Stimulated activated CD4-positive, alpha-beta T cell treated with anti-CD3 and anti-CD28 coated beads, Interleukin-4, amount 100 ng/mL, for 24 hours (primary cell): Measurements from ENCODE around the gene PDE8A.
A peak's percentile ranks its signal among the peaks of the same experiment; 100 is the strongest.
"Not testable (repeated sequence)": the region's sequence is repeated elsewhere in the genome, so short reads cannot be mapped to it uniquely, and the experiment has no call there.

Source experiments
- DNase-seq: peaks from one replicate; pipeline ENCODE4 v3.0.0-alpha.2; 2020

PDE8A gene

GRCh38 chr15:84992157-84992944 lies 10.7 kb downstream of the PDE8A start:
- peak; percentile 58 for DNase-seq

DNA sequence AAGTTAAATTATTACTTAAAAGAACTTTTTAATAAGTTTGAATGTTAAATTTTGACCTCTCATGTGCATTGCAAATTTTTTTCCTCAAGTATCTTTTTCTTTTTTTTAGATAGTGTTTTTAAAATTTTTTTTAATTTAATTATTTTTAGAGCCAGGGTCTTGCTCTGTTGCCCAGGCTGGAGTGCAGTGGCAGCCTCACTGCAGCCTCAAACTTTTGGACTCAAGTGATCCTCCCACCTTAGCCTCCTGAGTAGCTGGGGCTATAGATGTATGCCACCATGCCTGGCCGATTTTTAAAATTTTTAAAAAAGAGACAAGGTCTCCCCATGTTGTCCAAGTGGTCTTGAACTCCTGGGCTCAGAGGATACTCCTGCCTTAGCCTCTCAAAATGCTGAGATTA lies 14.4 kb downstream of the PDE8A start:
- no peak for DNase-seq

GRCh38 chr15:84996714-84997113 lies 15.1 kb downstream of the PDE8A start:
- DNase-seq, result not testable (repeated sequence)

DNA sequence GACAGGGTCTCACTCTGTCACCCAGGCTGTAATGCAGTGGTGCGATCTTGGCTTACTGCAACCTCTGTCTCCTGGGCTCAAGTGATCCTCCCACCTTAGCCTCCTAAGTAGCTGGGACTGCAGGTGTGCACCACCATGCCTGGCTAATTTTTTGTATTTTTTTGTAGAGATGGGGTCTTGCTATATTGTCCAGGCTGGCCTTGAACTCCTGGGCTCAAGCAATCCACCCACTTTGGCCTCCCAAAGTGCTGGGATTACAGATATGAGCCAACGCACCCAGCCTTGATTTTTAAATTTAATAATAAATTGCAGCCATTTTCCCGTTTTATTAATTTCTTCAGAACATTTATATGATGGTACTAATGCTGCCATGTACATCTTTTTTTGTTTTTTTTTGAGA lies 15.6 kb downstream of the PDE8A start:
- DNase-seq, result not testable (repeated sequence)

DNA sequence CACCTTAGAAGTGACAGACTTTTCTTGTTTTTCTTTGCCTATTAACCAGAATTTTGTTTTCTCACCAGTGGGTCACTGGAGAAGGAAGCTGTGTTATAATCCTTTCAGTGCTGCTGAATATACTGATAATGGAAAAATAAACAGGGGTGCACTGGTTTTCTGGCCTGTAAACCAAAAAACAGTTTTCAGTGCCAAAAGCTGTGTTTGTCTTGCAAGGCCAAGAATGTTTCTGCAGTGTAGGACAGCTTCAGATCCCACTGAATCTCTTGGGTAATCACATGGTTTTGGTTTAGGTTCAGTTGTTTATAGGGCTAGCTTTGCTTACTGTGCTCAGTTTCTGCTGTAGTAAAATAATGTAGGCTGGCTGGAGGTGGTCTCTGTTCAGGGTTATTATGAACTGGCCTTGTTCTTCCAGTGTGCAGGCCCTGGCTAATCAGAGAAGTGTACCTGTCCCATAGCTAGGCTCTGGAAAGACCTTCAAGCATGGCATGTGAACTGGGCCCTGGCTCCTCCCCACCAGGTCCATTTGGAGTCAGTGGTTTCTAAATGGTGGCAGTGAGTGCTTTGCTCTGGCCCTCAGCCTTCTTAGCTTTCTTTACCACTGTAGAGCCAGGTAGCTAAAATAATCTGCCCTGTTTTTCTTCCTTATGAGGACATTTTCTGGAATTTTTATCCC lies 18.7 kb downstream of the PDE8A start:
- DNase-seq, result no peak

DNA sequence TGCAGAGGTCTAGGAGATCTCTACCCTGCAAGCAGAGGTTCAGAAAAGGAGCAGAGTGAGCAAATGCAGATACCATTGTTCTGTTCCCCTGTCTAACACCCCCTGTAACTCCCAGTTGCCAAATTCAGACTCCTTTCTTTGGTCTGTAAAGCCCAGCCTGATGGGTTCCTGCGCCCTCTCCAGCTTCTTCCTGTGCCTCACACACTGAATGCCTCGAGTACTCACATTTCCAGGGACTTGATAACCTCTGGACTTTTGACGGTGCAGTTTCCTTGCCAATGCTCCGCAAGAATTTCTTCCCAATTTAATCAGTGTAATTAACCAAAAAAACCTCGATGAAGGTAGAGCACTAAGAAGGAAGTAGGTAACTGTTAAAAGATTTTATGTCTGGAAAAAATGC lies 19.3 kb downstream of the PDE8A start:
- DNase-seq, result no peak

DNA sequence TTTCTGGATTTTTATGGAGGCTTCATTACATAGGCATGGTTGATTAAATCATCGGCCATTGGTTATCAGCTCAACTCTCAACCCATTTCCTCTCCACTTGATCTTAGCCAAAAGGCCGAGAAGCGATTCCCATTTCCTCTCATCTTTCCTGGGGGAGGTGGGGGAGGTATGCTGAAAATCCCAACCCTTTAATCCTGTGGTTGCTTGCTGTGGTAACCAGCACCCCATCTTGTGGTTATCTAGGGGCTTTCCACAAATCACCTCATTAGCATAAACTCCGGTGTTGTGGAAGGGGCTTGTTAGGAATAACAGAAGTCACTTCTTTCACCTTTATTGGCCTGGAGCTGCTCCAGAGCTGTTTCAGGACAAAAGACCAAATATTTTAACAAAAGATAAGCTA lies 20.9 kb downstream of the PDE8A start:
- DNase-seq, result no peak

- no peak for DNase-seq
Observed at GRCh38 chr15:85003593-85004312, 22.1 kb downstream of the PDE8A start.

- no peak for DNase-seq
Observed at GRCh38 chr15:85004550-85004949, 22.9 kb downstream of the PDE8A start.

DNA sequence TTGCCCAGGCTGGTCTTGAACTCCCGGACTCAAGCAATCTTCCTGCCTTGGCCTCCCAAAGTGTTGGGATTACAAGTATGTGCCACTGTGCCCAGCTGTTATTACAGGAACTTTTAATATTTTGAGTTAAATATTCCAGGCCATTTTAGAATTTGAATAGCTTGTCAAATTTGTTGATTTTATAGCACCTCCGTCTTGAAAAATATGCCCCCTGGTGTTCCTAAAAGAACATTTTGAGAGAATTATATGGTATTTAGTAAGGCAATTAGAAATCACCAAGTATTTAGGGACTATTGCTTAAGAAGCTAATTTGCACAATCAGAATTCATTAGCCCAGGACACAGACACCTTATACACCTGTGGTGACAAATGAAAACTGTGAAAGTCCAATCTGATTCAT lies 23.7 kb downstream of the PDE8A start:
- no peak for DNase-seq

- no peak for DNase-seq
Observed at GRCh38 chr15:85005746-85006145, 24.1 kb downstream of the PDE8A start.

DNA sequence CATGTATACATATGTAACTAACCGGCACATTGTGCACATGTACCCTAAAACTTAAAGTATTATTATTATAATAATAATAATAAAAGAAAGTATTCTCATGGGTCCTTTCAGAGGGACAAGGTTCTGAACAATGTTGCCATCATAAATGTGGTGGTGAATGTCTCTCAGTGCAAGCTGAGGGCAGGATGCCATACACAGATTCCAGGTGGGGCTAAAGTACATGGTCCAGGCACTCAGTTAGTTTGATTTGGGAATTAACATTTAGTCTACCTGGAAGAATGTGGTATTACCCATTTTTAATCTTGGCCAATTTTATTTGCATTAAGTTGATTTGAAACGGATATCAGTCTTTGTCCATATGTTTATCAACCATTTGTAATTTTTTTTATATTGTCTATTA lies 24.5 kb downstream of the PDE8A start:
- no peak for DNase-seq

DNA sequence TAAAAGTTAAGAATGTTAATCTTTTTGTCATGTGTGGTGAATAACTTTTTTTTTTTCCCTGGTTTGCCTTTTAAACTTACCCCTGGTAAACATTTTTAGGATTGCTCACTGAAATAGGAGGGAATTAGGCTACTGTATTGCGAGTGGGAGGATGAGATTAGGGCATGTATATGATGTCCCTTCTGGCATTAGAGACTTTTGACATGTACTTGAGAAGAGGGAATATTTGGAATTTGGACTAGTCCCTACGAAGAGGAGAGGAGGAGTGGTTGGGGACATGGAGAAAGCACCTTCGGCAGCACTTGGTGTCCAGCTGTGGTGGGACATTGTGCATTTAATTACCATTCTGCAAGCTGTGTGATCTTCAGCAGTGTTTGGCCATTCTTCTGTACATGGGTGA lies 25.0 kb downstream of the PDE8A start:
- no peak for DNase-seq

DNA sequence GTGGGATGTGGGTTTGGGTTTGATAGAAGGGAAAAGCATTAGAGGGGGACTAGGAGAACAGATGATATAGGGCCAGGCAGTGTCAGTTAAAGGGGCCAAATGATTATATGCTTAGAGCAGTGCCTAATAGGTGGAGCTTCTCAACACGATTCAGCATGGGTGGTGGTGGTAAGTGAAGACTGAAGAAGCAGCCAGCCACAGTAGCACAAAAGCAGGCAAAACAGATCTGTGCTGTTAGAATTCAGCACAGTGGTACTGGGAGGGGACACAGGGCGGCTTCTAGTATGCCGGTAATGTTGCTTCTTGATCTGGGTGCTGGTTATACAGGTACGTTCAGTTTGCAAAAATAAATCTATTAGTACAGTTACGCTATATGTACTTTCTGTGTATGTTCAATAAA lies 25.5 kb downstream of the PDE8A start:
- DNase-seq, result no peak

- DNase-seq, result no peak
Observed at GRCh38 chr15:85007741-85008397, 26.2 kb downstream of the PDE8A start.

DNA sequence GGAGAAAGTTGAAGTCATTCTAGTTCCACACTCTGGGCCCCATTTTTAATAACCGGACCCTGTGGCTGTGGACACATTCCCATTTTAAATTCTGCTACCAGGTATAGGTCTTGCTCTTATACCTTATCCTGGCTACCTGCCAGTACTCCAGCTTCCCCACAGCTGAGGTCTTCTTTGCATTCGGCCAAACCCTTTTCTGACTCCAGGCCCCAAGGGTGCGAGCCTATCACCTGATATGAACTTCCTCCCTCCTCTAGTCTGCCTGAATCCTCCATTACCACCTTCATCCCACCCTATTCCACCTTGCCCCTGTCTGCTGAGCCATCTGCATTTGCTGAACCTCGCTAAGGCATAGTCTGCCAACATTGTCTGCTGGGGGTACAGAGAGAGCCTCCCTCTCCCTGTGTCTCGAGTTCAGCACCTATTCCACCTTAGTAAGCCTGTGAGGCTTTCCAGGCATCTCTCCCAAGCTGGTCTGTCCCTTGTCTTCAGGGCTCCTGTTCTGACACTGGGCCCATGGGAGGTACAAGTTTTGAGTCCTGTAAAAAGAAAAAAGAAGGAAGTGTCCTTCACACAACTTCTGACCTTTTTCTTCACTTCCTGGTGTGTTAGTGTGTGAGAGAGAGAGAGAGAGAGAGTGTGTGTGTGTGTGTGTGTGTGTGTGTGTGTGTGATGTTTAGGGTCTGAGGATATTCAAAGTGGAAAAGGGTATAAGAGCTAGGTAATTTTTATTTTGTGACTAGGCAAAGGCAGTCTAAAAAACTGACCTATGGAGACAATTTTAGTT lies 27.0 kb downstream of the PDE8A start:
- no peak for DNase-seq

DNA sequence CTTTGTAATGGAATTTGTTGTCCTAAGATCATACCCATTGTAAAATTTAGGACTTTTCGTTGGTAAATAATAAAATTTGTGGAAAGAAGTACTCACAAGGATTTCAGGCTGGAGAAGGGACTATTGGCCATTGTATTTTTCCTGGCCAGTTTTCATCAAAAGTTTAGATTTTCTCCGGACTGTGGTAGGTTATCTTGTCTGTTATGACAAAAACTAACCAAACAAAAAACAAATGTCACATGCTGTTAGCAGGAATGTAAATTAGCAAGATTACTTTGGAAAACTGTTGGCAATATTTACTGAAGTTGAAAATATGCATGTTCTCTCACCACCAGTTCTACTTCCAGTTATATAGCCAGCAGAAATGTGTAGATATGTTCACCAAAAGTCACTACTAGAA lies 27.8 kb downstream of the PDE8A start:
- no peak for DNase-seq

DNA sequence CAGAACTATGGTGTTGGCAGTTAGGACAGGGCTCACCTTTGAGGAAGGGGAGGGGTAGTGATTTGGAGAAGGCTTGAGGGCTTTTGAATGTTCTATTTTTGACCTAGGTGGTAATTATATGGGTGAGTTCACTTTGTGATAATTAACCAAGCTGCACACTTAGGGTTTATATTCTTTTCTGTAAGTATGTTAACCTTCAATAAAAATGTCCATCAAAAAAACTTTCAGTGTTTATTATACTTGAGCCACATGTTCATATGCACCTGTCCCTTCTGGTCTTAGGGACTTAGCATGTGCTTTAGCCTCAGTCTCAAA lies 28.4 kb downstream of the PDE8A start:
- no peak for DNase-seq

DNA sequence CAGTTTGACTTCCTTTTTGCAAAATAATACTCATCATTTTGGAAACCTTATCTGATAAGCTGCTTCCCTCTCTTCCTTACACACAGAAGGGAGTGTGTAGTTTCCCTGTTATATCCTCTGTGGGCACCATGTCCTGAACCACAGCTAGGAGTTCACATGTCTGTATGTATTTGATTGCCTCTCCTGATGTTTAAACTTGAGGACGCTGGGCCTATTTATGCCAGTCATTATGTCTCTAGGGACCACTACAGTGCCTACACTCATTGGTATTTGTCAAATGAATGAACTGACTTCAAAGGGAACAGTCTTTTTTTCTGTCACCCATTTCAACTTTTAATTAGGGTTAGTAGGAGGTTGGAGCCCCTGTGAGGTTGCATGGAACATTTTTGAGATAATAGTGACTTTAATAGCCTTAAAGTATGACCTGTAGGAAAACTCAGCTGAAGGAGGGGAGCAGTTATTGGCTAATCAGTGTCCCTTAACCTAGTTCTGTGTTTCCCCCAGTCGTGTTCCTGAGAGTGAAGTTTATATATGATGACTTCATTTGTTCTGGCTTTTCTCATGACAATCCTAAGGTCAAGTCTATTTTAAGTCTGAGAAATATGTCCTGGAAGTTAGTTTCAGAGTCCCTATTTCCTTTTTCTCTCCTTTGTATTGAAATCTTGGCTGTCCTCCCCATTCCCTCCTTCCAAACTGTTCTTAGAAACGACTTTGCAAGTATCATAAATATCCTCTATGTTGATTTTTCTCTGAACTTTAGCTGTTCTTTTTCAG lies 28.9 kb downstream of the PDE8A start:
- no peak for DNase-seq

DNA sequence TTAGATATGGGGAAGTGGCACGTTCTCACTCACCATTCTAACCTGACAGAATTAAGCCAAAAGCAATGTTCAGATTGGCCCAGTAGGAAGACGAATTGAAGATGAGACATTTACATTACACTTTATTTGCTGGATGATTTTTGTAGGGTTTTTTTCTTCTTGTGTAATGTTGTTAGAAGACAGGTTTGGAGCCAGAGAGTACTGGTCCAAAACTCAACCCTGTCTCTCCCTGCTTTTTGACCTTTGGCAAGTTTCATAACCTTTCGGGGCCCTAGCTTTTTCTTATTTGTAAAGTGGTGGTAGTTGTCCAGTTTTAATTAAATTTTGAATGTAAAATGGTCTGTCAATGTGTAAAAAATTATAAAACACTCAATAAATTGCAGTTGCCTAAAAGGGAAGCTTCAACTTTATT lies 29.5 kb downstream of the PDE8A start:
- DNase-seq, result no peak

GRCh38 chr15:85011724-85012123 lies 30.1 kb downstream of the PDE8A start:
- DNase-seq, result not testable (repeated sequence)

GRCh38 chr15:85013785-85014184 lies 32.1 kb downstream of the PDE8A start:
- no peak for DNase-seq
